LNCAP (cell line): Measurements from ENCODE around the gene UST.

Experiments
- TF ChIP-seq, protein P1 (sequence below): fragments of 450-650 bp; IDR thresholded peaks from 2 replicates; pipeline ENCODE4 v1.5.1; 2017; ENCODE audit warnings: mild to moderate bottlenecking

Gene UST

DNA sequence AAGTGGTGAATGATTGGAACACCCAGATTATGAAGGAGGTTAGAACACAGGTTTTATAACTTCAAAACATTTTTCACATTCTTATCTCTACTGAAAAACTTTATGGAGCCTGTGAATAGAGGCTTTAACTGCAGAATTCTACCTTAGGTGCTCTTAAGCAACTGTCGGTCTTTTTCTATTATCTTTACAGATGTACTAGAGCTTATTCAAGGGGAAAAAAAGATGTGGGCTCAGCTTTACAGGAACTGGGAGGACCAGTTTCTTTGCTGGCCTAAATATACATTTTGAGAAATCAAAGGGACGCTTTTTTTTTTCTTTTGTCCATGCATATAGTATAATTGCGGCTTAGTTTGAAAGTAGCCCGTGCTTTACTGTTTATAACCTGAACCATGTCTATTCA, 58.9 kb downstream of the UST start:
- TF ChIP-seq, protein P1, sequence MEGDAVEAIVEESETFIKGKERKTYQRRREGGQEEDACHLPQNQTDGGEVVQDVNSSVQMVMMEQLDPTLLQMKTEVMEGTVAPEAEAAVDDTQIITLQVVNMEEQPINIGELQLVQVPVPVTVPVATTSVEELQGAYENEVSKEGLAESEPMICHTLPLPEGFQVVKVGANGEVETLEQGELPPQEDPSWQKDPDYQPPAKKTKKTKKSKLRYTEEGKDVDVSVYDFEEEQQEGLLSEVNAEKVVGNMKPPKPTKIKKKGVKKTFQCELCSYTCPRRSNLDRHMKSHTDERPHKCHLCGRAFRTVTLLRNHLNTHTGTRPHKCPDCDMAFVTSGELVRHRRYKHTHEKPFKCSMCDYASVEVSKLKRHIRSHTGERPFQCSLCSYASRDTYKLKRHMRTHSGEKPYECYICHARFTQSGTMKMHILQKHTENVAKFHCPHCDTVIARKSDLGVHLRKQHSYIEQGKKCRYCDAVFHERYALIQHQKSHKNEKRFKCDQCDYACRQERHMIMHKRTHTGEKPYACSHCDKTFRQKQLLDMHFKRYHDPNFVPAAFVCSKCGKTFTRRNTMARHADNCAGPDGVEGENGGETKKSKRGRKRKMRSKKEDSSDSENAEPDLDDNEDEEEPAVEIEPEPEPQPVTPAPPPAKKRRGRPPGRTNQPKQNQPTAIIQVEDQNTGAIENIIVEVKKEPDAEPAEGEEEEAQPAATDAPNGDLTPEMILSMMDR, result no peak

DNA sequence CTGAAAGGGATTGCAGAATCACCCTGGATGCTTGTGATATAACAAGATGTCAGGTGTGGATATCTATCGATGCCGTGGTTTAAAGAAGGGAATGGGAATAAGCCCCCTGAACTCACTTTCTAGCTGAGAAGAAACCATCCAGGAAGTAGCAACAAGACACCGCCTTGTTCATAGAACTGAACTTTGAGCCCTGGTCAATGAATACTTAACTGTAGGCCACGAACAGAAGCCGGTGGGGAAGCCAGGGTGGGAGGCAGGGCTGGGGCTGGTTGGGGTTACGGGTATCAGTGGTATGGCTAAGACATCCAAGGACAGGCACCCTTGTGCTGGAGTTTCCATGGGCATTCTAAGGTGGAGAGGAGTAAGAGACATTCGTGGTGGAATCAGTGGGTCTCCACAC, 61.0 kb downstream of the UST start:
- TF ChIP-seq, protein P1, result no peak

DNA sequence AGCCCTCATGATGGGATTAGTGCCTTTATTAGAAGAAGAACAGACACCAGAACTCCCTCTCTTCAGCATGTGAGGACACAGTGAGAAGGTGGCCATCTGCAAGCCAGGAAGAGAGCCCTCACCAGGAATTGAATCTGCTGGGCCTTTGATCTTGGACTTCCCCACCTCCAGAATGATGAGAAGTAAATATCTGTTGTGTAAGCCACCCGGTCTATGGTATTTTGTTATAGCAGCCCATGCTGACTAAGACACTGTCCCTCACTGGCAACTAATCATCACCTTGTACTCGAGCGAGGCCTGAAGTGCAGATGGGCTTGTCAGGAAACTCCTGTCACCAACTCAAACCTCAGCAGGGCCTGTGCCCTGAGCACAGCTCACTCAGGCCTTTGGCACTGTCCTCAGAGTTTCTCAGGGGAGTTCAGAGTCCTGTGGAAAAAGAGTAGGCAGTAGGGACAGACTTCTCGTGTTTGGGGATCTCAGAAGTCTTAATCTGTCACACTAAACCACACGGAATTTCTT, 62.0 kb downstream of the UST start:
- TF ChIP-seq, protein P1, result no peak

DNA sequence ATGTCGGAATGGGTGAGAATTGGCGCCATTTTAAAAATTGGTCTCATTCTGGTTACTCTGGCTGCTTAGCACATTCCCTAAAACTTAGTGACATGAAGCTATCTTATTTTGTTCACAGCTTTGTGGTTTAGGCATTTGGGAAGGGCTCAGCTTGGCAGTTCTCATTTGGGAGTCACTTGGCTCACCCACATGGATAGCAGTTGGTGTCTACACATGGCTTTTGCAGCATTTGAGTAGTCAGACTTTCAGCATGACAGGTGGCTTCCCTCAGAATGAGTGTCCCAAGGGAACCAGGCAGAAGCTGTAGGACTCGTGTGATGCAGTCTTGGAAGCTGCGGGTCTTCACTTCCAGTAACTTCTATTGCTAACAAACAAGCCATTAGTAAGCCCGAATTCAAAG, 64.6 kb downstream of the UST start:
- TF ChIP-seq, protein P1, result no peak

DNA sequence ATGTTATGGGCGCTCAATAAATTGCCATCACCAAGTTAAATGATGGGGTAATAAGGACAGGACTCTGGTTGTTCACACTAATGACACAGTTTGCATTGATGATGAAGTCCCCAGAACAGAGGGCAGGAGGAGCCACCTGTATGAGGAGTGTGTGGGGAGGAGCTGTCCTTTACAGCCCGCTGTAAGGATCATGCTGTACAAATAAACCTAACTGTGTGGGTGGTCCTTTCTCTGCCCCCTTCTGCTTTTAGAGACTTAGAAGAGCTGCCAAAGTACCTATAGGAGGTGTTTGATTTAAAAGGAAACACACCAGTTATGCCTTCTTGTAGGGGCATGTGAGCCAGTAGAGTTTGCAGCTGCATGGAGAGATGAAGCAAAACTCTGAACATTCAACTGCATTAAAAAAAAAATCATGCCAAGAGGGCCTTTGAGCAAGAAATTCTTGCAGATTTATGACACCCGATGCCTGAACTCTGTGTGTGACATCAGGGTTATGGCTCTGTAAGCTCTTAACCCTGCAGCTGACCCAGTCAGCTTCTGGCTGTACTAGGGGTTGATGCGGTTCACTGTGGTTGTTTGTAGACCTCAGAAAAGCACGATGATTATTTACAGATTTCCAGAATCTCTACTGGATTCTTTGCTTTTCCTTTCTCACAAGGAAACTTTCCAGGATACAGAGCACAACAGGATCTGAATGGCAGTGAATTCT, 67.4 kb downstream of the UST start:
- TF ChIP-seq, protein P1, result no peak

DNA sequence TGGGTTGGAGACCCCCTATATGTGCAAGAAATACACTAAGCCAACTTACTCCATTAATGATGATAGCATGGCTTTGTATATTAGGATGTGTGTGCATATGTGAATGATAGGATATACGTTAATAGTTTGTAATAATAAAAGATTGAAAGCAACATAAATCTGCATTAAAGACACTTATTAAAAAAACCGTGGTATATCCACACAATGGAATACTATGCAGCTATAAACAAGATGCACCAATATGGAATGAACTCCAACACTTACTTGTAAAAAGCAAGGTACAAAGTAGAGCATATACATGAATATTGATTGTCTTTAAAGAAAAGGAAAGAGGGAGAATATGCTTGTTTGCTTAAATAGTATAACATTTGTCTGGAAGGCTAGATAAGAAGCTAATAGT, 68.0 kb downstream of the UST start:
- TF ChIP-seq, protein P1, result no peak

DNA sequence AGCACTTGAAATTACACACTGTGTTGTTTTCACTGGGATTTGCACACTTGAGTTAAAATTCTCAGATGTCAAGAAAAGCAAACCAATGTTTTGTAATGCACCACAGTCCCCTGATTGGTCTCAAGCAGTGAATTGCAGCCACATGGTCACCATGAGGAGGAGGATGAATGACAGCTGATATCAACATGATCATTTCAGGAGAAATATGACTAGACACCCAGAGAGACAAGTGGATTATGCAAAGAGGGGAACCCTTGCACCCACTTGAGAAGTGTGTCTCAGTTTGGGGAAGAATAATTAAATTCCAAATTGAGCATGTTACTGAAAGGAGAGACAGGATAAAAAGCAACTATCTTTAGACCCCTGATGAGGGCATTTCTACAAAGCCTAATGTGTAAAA, 69.3 kb downstream of the UST start:
- TF ChIP-seq, protein P1, result no peak
